Astrocyte (in vitro differentiated cells and primary cell): Measurements from ENCODE around the gene GRID2. TPM values are rescaled to one million over a fixed set of nuclear protein-coding genes. Genes with fewer than 3 reads are reported as not detected.

Experiments used
- DNase-seq: peaks from one replicate; pipeline ENCODE4 v3.0.0-alpha.2; 2010; ENCODE audit warnings: low read depth
- FAIRE-seq: peaks from 2 replicates; lab custom pipeline; 2011; peaks lifted over from hg19 to GRCh38; lab: Jason Lieb, UNC
- H2AFZ ChIP-seq: 2 replicates; pipeline ENCODE4 v1.6.0; 2012; ENCODE audit warnings: low read depth, low read length, inconsistent platforms
- H3K27ac ChIP-seq: 2 replicates; pipeline ENCODE4 v1.5.1; 2011; ENCODE audit warnings: low read depth, low read length, inconsistent platforms
- H3K27me3 ChIP-seq: 2 replicates; pipeline ENCODE4 v1.6.0; 2011; ENCODE audit warnings: low read length, inconsistent platforms; ENCODE audit not compliant: insufficient read depth
- H3K36me3 ChIP-seq: 2 replicates; pipeline ENCODE4 v1.5.1; 2011; ENCODE audit warnings: low read length, inconsistent platforms; ENCODE audit not compliant: insufficient read depth
- H3K4me1 ChIP-seq: 2 replicates; pipeline ENCODE4 v1.5.1; 2011; ENCODE audit warnings: low read length, inconsistent platforms; ENCODE audit not compliant: insufficient read depth
- H3K4me2 ChIP-seq: 2 replicates; pipeline ENCODE4 v1.6.0; 2012; ENCODE audit warnings: low read length, inconsistent platforms
- H3K4me3 ChIP-seq: 2 replicates; pipeline ENCODE4 v1.5.1; 2011; ENCODE audit warnings: low read depth, mild to moderate bottlenecking, low read length, inconsistent platforms; ENCODE audit not compliant: insufficient read depth
- H3K79me2 ChIP-seq: 2 replicates; pipeline ENCODE4 v1.6.0; 2012; ENCODE audit warnings: mild to moderate bottlenecking, low read length, inconsistent platforms; ENCODE audit not compliant: insufficient read depth
- H3K9ac ChIP-seq: 2 replicates; pipeline ENCODE4 v1.6.0; 2012; ENCODE audit warnings: mild to moderate bottlenecking, low read length, inconsistent platforms
- H3K9me3 ChIP-seq: 2 replicates; pipeline ENCODE4 v1.5.1; 2012; ENCODE audit warnings: low read depth, mild to moderate bottlenecking, low read length, inconsistent platforms; ENCODE audit not compliant: insufficient read depth
- H4K20me1 ChIP-seq: 2 replicates; pipeline ENCODE4 v1.6.0; 2012; ENCODE audit warnings: low read length, inconsistent platforms; ENCODE audit not compliant: insufficient read depth
- H3K27ac Mint-ChIP-seq: one replicate; pipeline ENCODE4 v1.8.0; 2021; ENCODE audit warnings: mild to moderate bottlenecking, mixed read lengths; ENCODE audit not compliant: unreplicated experiment
- H3K27me3 Mint-ChIP-seq: one replicate; pipeline ENCODE4 v1.8.0; 2021; ENCODE audit warnings: low read depth, mixed read lengths; ENCODE audit not compliant: unreplicated experiment
- H3K36me3 Mint-ChIP-seq: one replicate; pipeline ENCODE4 v1.8.0; 2021; ENCODE audit warnings: low read depth, mixed read lengths; ENCODE audit not compliant: unreplicated experiment
- H3K4me1 Mint-ChIP-seq: one replicate; pipeline ENCODE4 v1.8.0; 2021; ENCODE audit warnings: low read depth, mixed read lengths; ENCODE audit not compliant: unreplicated experiment
- H3K4me3 Mint-ChIP-seq: one replicate; pipeline ENCODE4 v1.8.0; 2021; ENCODE audit warnings: mild to moderate bottlenecking, moderate library complexity, mixed read lengths; ENCODE audit not compliant: unreplicated experiment
- H3K9me3 Mint-ChIP-seq: one replicate; pipeline ENCODE4 v1.8.0; 2021; ENCODE audit warnings: mild to moderate bottlenecking, mixed read lengths; ENCODE audit not compliant: unreplicated experiment
- CTCF ChIP-seq: IDR thresholded peaks from 2 replicates; pipeline ENCODE4 v1.5.1; 2011; ENCODE audit warnings: low read depth, mild to moderate bottlenecking, inconsistent platforms, low read length, moderate library complexity; ENCODE audit not compliant: insufficient read depth
- EZH2 ChIP-seq: IDR thresholded peaks from 2 replicates; pipeline ENCODE4 v1.6.1; 2012; ENCODE audit warnings: mild to moderate bottlenecking, low read length, inconsistent platforms; ENCODE audit not compliant: insufficient read depth
- total RNA-seq: library from RNA; stranded (reverse); gene quantifications from 2 replicates; pipeline ENCODE4 v1.2.1, GENCODE V29; 2021

The GRID2 gene
- total RNA-seq, 1 donor from 2014 or later = 0.14 TPM

GRCh38 chr4:93072292-93072691 lies 768.5 kb downstream of the GRID2 start:
- H3K9me3 ChIP-seq = no peaks in the 10 kb centered on the region
- H3K4me1 ChIP-seq = no peaks in the 10 kb centered on the region
- no peak overlapping the region for H3K4me2 ChIP-seq
- TF ChIP-seq EZH2 (no peak), CTCF (no peak)
- no peak overlapping the region for H2AFZ ChIP-seq
- H4K20me1 ChIP-seq = no peaks in the 10 kb centered on the region
- H3K9ac ChIP-seq = no peak overlapping the region
- H3K9me3 Mint-ChIP-seq = no peaks in the 10 kb centered on the region
- H3K36me3 Mint-ChIP-seq = no peaks in the 10 kb centered on the region
- no peaks in the 10 kb centered on the region for H3K27me3 ChIP-seq
- no peak for DNase-seq
- no peak overlapping the region for H3K27ac ChIP-seq
- H3K36me3 ChIP-seq = no peaks in the 10 kb centered on the region
- no peak overlapping the region for H3K4me3 Mint-ChIP-seq
- no peaks in the 10 kb centered on the region for H3K79me2 ChIP-seq
- H3K4me1 Mint-ChIP-seq = no peaks in the 10 kb centered on the region
- no peak for FAIRE-seq
- no peak overlapping the region for H3K4me3 ChIP-seq
- no peak overlapping the region for H3K27ac Mint-ChIP-seq
- H3K27me3 Mint-ChIP-seq = no peaks in the 10 kb centered on the region

- Histone ChIP-seq H3K4me1 (no peaks in the 10 kb centered on the region), H2AFZ (no peak overlapping the region), H3K4me3 (no peak overlapping the region), H3K79me2 (no peaks in the 10 kb centered on the region), H3K36me3 (no peaks in the 10 kb centered on the region), H4K20me1 (no peaks in the 10 kb centered on the region), H3K9ac (no peak overlapping the region), H3K27ac (no peak overlapping the region), H3K9me3 (no peaks in the 10 kb centered on the region), H3K27me3 (no peaks in the 10 kb centered on the region), H3K4me2 (no peak overlapping the region)
- FAIRE-seq (no peak), DNase-seq (no peak)
- H3K27me3 Mint-ChIP-seq = no peaks in the 10 kb centered on the region
- peaks cover 2% of the 10 kb centered on the region for H3K4me1 Mint-ChIP-seq
- H3K36me3 Mint-ChIP-seq = no peaks in the 10 kb centered on the region
- H3K9me3 Mint-ChIP-seq = no peaks in the 10 kb centered on the region
- H3K4me3 Mint-ChIP-seq = no peak overlapping the region
- H3K27ac Mint-ChIP-seq = no peak overlapping the region
- TF ChIP-seq EZH2 (no peak), CTCF (no peak)
Measured at GRCh38 chr4:93080316-93080715, 776.5 kb downstream of the GRID2 start.

- no peak overlapping the region for H3K4me2 ChIP-seq
- Mint-ChIP-seq H3K4me1 (peaks cover 2% of the 10 kb centered on the region), H3K9me3 (no peaks in the 10 kb centered on the region), H3K27ac (no peak overlapping the region), H3K27me3 (no peaks in the 10 kb centered on the region), H3K4me3 (no peak overlapping the region), H3K36me3 (no peaks in the 10 kb centered on the region)
- no peak overlapping the region for H3K4me3 ChIP-seq
- no peak overlapping the region for H3K9ac ChIP-seq
- H3K36me3 ChIP-seq = no peaks in the 10 kb centered on the region
- H3K27me3 ChIP-seq = no peaks in the 10 kb centered on the region
- peak; percentile 1 for DNase-seq
- H3K9me3 ChIP-seq = no peaks in the 10 kb centered on the region
- no peak overlapping the region for H2AFZ ChIP-seq
- TF ChIP-seq EZH2 (no peak), CTCF (no peak)
- H3K4me1 ChIP-seq = no peaks in the 10 kb centered on the region
- H3K27ac ChIP-seq = no peak overlapping the region
- no peaks in the 10 kb centered on the region for H3K79me2 ChIP-seq
- FAIRE-seq = no peak
- H4K20me1 ChIP-seq = no peaks in the 10 kb centered on the region
Measured at GRCh38 chr4:93084599-93085305, 781.0 kb downstream of the GRID2 start.
